Transverse colon (tissue), 4 donors: ENCODE measurements around the gene EMC1.

Source experiments
- CTCF ChIP-seq, 5 experiments: fragments of 200-600 bp in 3 of 5; fragments of 450-650 bp in 2 of 5; sonication (generic) in 3 of 5; IDR thresholded peaks; 1 replicate in 2 of 5; 2 replicates in 3 of 5; pipeline ENCODE4 v1.5.1; 2016 to 2017; ENCODE audit warnings: antibody characterized with exemption in 5 of 5, inconsistent platforms in 3 of 5, mild to moderate bottlenecking in 2 of 5, moderate library complexity in 1 of 5
- EP300 ChIP-seq: sonication (generic); formaldehyde crosslinking; IDR thresholded peaks from one replicate; pipeline ENCODE4 v1.6.1; 2017; ENCODE audit warnings: antibody characterized with exemption, low read depth
- POLR2A ChIP-seq: fragments of 450-650 bp; IDR thresholded peaks from one replicate; pipeline ENCODE4 v1.6.1; 2016; ENCODE audit warnings: antibody characterized with exemption, mild to moderate bottlenecking, moderate library complexity
- POLR2AphosphoS5 ChIP-seq, 3 donors: sonication (generic); formaldehyde crosslinking; IDR thresholded peaks; one replicate each; pipeline ENCODE4 v1.6.1; 2016; ENCODE audit warnings: antibody characterized with exemption in 3 of 3

DNA sequence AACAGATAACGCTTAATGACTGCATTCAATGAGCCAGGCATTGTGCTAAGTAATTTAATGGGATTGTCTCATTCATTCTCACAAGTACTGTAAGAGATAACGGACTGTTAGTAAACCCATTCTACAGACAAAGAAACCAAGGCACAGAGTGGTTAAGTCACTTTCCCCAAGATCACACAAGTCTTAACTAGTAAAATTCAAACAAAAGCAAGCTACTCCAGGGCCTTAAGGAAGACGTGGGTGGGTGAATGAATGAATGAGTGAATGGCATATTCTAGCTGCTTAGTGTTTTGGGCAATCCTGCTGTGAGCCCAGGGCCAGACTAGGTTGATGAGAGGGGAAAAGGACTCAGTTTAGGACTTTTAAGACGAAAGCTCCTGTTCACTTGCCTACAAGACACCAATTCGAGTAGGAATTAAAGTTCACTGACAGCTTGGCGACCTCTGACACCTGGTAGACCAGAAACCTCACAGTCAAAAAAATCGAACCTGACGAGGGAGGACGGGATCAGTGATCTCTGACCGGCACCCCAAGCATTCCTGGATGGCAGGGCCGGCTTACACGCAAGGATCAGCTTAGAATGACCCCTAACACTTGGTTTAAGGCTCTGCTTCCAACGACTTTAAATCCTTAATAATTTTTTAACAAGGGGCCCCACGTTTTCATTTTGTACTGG lies 557 bp downstream of the EMC1 start:
- TF ChIP-seq CTCF (IDR thresholded peaks at IDR 0.05) (no peak), POLR2A (no peak), POLR2AphosphoS5 (IDR thresholded peaks at IDR 0.05) (no peak), EP300 (no peak)
